GM18498 (cell line): Measurements from ENCODE around the gene CCDC116.
"Not testable (repeated sequence)": the region's sequence is repeated elsewhere in the genome, so short reads cannot be mapped to it uniquely, and the experiment has no call there.

Experiments
- ATAC-seq: cut with Tn5 transposase; IDR thresholded peaks from one replicate; pipeline ENCODE4 v1.9.1; 2021; ENCODE audit warnings: mild to moderate bottlenecking, moderate library complexity; ENCODE audit not compliant: unreplicated experiment

CCDC116 gene

DNA sequence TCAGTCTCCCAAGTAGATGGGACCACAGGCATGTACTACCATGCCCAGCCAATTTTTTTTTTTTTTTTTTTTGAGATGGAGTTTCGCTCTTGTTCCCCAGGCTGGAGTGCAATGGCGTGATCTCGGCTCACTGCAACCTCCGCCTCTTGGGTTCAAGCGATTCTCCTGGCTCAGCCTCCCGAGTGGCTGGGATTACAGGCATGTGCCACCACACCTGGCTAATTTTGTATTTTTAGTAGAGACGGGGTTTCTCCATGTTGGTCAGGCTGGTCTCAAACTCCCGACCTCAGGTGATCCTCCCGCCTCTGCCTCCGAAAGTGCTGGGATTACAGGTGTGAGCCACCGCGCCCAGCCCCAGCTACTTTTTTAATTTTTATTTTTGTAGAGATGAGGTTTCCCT lies 46.3 kb downstream of the CCDC116 start:
- ATAC-seq = not testable (repeated sequence)

DNA sequence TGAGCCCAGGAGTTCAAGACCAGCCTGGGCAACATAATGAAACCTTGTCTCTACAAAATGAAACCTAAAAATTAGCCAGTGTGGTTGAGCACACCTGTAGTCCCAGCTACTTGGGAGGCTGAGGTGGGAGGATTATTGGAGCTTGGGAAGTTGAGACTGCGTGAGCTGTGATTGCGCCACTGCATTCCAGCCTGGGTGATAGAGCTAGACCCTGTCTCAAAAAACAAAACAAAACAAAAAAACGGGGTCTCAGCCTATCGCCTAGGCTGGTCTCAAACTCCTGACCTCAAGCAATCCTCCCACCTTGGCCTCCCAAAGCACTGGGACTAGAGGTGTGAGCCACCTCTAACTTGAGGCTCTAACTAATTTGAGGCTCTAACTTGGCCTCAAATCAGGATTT lies 46.8 kb downstream of the CCDC116 start:
- no peak for ATAC-seq

DNA sequence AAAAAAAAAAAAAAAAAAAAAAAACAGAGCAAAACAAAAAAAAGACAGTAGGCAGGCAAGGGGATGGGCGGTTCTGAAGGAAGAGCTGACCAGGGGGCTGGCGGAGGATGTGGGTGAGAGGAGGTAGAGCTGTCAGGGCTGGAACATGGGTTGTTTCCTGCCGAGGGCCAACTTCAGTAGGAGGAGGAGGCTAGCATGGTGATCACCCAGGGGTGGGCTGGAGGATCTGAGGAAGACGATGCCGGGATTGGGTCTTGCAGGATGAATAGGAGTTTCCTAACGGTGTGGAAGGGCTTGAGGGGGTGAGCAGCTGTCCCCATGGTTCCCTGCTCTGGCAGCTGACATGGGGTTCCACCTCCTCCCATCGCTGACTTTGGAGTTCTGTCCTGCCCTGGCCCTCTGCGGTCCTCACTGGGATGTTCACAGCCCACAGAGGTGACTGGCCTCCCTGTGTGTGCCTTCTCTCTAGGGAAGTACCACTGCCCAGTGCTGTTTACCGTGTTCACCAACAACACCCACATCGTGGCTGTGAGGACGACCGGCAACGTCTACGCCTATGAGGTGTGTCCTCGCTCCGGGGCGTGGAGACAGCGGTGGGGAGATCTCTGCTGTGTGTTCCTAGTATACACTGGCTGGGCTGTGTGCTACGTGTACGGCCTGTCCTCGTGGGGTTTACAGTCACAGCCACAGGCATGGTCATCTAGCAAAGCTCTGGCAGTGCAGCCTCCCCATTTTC lies 48.4 kb downstream of the CCDC116 start:
- ATAC-seq = no peak

DNA sequence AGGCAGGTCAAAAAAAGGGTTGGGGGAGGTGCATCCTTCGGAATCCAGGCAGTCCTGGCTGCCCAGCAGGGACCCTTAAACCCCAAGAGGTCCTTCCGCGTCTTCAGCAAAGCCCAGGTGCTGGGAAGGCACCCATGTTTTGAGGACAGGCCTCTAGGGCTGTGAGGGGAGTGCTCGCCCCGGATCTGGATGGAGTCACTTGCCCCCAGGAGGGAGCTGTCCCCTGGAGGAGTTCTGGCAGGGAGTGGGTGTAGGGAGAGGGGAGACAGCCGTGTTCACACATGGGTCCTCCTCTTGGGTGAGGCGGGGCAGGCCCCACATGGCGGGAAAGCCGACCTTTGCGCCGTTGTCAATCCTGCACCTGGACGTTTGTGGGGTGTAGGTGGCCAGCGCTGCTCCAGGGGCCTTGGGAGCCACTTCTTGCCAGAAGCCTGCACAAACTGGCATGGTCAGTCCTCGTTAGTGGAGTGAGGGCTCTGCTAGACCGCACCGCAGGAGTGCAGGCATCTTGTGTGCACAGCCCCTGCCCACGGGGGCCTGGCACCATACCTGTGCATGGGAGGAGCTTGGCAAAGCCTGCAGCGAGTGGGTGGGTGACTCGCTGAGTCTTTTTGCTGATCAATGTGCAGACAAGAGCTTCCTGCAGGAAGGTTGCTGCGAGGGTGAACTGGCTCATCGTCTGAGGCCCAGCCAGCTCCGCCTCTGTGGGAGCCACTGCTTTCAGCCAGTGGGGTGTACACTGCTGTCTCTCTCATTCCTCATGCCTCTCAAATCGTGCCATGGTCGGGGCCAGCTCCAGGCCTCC lies 49.2 kb downstream of the CCDC116 start:
- ATAC-seq = no peak

GRCh38 chr22:21682385-21683175 lies 50.0 kb downstream of the CCDC116 start:
- ATAC-seq = no peak

DNA sequence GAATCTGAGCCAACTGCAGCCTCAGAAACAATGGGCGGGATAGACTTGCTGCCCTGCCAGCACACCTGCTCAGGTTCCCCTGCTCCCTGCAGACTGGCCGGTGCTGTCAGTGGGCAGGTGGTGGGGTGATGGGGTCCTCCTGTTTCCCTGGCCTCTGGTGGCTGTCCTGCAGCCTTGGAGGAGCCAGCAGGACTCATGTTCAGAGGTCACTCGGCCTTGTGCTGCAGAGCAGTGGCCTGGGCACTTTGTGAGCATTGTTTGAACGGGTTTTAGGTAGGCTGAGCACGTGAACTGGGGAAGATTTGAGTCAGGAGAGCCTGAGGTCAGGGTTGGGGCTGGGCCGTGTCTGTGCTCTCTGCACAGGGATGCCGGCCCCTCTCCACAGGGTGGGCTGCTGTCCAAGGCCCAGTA lies 50.8 kb downstream of the CCDC116 start:
- no peak for ATAC-seq

GRCh38 chr22:21684492-21685163 lies 52.1 kb downstream of the CCDC116 start:
- ATAC-seq = no peak

GRCh38 chr22:21685164-21685513 lies 52.6 kb downstream of the CCDC116 start:
- ATAC-seq = no peak

GRCh38 chr22:21686193-21686608 lies 53.6 kb downstream of the CCDC116 start:
- ATAC-seq = no peak
